Prostate gland (tissue), 2 donors: ENCODE measurements around the gene SPX.

Experiments used
- CTCF ChIP-seq, 4 experiments: fragments of 200-600 bp in 2 of 4; fragments of 450-650 bp in 2 of 4; sonication (generic) in 2 of 4; IDR thresholded peaks; 1 replicate in 3 of 4; 2 replicates in 1 of 4; pipeline ENCODE4 v1.5.1; 2016 to 2019; ENCODE audit warnings: antibody characterized with exemption in 4 of 4, mild to moderate bottlenecking in 2 of 4, moderate library complexity in 2 of 4
- POLR2A ChIP-seq: fragments of 450-650 bp; IDR thresholded peaks from one replicate; pipeline ENCODE4 v1.6.1; 2016; ENCODE audit warnings: antibody characterized with exemption, mild to moderate bottlenecking

GRCh38 chr12:21545557-21545956, 19.5 kb downstream of the SPX start:
- no peak for TF ChIP-seq CTCF (IDR thresholded peaks at IDR 0.05)
- TF ChIP-seq POLR2A: no peak
